AG08395 (cell line): ENCODE data around the gene ALDH9A1.
"Not testable (repeated sequence)": the region's sequence is repeated elsewhere in the genome, so short reads cannot be mapped to it uniquely, and the experiment has no call there.

Experiments
- DNase-seq: peaks from one replicate; pipeline ENCODE4 v3.0.0; 2012; ENCODE audit warnings: mixed read lengths, low spot score

ALDH9A1 gene

GRCh38 chr1:165686971-165687433 lies 11.4 kb downstream of the ALDH9A1 start:
- DNase-seq = no peak

GRCh38 chr1:165686121-165686970 lies 12.0 kb downstream of the ALDH9A1 start:
- DNase-seq = no peak

DNA sequence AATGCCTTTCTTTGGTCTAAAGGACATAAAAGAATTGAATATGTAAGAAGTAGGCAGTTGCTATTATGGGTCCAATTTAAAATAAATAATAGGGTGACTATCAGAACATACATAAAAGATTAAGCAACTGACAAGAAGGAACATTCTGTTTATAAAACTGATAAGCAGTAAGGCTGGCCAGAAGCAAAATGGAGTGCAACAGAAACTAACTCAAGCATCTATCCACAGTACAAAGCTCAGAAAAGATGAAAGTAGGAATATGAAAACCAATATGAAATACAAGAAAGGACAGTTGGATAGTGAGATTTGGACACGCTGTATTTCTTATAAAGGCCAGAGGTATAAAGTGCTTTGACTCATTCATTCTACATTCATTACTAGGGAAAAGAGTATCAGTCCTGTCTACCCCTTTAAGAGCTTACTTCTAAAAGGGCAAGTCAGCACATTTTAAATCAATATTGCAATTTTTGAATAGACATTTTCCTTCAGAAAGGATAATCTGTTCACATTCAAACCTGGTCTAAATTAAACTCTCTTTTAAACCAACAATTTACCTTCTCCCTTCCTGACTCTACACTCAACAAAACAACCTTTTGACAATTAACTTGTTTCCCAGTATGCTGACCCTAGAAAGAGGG lies 14.4 kb downstream of the ALDH9A1 start:
- no peak for DNase-seq

DNA sequence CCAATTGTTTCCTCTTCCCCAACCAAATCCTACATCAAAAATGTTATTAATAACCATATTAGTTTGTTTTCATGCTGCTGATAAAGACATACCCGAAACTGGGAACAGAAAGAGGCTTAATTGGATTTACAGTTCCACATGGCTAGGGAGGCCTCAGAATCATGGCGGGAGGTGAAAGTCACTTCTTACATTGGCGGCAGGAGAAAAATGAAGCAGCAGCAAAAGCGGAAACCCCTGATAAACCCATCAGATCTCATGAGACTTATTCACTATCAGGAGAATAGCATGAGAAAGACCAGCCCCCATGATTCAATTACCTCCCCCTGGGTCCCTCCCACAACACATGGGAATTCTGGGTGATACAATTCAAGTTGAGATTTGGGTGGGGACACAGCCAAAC lies 17.6 kb downstream of the ALDH9A1 start:
- DNase-seq = not testable (repeated sequence)

GRCh38 chr1:165680303-165680702 lies 18.1 kb downstream of the ALDH9A1 start:
- no peak for DNase-seq

DNA sequence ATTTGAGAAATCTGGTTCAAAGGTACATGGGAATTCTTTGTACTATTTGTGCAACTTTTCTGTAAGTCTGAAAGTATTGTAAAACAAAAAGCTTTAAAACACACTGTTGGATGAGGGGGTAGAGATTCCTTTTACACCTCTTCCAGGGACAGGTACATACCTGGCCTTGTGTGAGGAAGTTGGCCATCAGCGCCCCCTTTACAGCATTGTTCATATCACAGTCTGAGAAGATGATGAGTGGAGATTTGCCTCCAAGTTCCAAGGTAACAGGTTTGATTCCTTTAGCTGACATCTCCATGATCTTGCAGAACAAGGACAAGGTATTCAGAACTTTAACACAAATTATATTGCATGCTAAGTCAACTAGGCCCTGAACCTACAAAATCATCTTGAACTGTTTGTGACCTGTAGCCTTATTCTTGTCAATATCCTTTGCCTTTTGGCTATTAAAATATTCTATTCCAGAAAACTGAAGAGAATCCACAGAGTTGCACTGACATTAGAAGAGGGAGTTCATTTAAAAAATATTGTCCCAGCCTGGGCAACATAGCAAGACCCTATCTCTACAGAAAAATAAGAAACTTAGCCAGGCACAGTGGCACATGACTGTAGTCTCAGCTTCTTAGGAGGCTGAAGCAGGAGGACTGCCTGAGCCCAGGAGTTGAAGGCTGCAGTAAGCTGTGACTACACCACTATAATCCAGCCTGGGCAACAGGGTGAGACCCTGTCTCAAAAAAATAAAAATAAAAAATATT lies 18.9 kb downstream of the ALDH9A1 start:
- no peak for DNase-seq

- DNase-seq = no peak
Observed at GRCh38 chr1:165678509-165678908, 19.9 kb downstream of the ALDH9A1 start.

- DNase-seq = no peak
Observed at GRCh38 chr1:165675794-165676193, 22.6 kb downstream of the ALDH9A1 start.

DNA sequence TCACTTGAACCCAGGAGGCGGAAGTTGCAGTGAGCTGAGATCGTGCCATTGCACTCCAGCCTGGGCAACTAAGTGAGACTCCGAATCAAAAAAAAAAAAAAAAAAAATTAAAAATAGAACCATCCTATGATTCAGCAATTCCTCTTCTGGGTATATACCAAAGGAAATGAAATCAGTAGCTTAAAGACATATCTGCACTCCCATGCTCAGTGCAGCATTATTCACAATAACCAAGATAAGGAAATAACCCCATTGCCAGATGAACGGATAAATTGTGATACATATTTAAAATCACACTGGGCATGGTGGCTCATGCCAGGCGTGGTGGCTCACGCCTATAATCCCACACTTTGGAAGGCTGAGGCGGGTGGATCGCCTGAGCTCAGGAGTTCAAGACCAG lies 23.8 kb downstream of the ALDH9A1 start:
- DNase-seq = no peak

- DNase-seq = no peak
Observed at GRCh38 chr1:165671526-165671925, 26.8 kb downstream of the ALDH9A1 start.

DNA sequence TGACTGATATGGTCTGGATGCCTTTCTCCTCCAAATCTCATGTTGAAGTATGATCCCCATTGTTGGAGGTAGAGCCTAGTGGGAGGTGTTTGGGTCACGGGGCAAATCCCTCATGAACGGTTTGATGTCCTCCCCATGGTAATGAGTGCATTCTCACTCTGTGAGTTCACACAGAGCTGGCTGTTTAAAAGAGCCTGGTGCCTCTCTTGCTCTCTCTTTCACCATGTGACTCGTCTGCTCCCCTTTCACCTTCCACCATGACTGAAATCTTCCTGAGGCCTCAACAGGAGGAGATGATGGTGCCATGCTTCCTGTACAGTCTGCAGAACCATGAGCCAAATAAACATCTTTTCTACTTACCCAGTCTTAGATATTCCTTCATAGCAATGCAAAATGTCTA lies 30.2 kb downstream of the ALDH9A1 start:
- DNase-seq = no peak

DNA sequence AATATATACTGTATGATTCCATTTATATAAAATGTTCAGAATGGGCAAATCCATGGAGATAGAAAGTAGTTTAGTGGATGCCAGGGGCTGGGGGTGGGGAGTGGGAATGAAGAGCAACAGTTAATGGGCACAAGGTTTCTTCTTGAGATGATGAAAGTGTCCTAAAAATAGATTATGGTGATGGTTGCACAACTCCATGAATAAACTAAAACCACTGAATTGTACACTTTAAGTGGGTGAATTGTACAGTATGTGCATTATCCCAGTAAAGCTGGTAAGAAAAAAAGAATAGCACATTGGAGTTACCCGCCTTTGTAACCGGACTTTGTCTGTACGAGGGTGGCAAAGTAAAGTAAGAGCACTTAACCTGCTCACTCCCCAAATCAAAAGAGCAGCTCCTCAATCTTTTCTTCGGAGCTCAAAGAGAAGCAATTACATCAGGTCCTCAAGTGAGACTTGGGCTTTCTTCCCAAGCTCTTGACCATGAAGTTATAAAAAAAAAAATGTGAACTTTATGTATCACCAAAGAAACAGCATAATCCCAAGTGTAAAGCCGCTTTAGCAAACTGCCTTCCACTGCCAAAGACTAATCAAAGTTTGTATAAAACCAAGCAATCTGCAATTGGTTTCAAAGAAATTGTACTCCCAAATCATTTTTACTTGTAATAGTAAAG lies 32.1 kb downstream of the ALDH9A1 start:
- DNase-seq = peak; percentile 19

DNA sequence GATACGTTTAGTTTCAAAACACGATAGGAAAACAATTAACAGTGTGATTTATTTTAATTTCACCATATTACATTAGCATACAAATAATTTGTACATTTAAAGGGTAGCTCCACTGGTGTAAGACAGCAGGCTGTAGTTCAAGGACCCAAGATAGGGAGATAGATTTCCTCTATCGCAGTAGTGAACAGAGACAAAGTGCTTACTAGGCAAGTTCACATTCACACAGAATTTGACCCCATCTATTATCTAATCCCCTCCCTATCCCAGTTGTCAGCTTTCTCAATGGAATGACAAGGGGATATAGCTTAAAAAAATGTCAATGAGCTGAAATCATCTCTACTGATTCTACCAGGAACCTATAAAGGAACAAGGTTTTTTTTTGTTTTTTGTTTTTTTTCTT lies 36.2 kb downstream of the ALDH9A1 start:
- DNase-seq = no peak

GRCh38 chr1:165661703-165662102 lies 36.7 kb downstream of the ALDH9A1 start:
- DNase-seq = no peak

DNA sequence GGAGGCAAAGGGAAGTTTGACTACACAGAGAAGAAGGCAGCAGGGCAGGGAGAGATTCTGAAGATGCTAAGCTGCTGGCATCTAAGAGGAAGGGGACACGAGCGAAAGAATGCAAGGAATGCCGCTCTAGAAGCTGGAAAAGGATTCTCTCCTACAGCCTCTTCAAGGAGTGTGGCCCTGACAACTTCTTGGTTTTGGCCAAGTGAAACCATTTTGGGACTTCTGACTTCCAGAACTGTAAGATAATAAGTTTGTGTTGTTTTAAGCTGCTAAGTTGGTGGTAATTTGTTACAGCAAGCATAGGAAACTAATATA lies 38.8 kb downstream of the ALDH9A1 start:
- no peak for DNase-seq

DNA sequence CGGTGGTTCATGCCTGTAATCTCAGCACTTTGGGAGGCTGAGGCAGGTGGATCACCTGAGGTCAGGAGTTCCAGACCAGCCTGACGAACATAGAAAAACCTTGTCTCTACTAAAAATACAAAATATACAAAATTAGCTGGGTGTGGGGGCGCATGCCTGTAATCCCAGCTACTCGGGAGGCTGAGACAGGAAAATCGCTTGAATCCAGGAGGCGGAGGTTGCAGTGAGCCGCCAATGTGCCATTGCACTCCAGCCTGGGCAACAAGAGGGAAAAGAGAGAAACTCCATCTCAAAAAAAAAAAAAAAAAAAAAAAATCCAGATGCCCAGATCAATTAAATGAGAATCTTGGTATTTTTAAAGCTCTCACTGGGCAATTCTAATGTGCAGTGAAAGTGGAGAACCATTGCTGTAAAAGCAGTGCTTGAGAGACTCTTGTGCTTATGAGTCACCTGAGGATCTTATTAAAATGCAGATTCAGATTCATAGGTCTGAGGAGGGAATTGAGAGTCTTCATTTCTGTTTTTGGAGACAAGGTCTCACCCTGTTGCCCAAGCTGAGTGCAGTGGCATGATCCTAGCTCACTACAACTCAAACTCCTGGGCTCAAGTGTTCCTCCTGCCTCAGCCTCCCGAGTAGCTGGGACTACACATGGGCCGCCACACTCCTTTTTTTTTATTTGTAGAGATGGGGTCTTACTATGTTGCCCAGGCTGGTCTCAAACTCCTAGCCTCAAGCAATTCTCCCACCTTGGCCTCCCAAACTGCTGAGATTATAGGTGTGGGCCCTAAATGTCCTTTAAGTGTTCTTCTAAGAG lies 39.4 kb downstream of the ALDH9A1 start:
- DNase-seq = not testable (repeated sequence)

GRCh38 chr1:165650981-165651625 lies 47.3 kb downstream of the ALDH9A1 start:
- DNase-seq = no peak

- no peak for DNase-seq
Observed at GRCh38 chr1:165648919-165649572, 49.3 kb downstream of the ALDH9A1 start.

GRCh38 chr1:165647970-165648369 lies 50.4 kb downstream of the ALDH9A1 start:
- DNase-seq = no peak

DNA sequence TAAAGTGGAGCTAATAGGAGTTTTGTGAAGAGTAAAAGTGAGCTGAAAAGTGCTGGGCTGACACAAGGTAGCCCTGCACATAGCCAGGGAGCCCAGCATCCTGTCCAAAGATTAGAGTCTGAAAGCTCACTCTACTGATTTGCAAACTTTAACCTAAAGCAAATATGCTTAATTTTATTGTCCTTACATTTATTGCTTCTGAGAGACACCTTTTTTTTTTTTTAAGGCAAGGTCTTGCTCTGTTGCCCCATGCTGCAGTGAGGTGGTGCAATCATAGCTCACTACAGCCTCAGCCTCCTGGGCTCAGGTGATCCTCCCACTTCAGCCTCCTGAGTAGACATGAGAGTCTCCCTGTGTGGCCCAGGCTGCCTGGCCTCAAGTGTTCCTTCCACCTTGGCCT lies 50.8 kb downstream of the ALDH9A1 start:
- no peak for DNase-seq
